Transverse colon (tissue), 3 donors: ENCODE results near the gene NOTCH1.

Experiments used
- CTCF ChIP-seq, 5 experiments: fragments of 200-600 bp in 3 of 5; fragments of 450-650 bp in 2 of 5; sonication (generic) in 3 of 5; IDR thresholded peaks; 1 replicate in 2 of 5; 2 replicates in 3 of 5; pipeline ENCODE4 v1.5.1; 2016 to 2017; ENCODE audit warnings: antibody characterized with exemption in 5 of 5, inconsistent platforms in 3 of 5, mild to moderate bottlenecking in 2 of 5, moderate library complexity in 1 of 5
- POLR2A ChIP-seq: fragments of 450-650 bp; IDR thresholded peaks from one replicate; pipeline ENCODE4 v1.6.1; 2016; ENCODE audit warnings: antibody characterized with exemption, mild to moderate bottlenecking, moderate library complexity

GRCh38 chr9:136556166-136556565, 10.3 kb upstream of the NOTCH1 start:
- no peak for TF ChIP-seq CTCF (IDR thresholded peaks at IDR 0.05)
- TF ChIP-seq POLR2A, result no peak
